Thoracic aorta (tissue), 2 donors: ENCODE data around the gene TCHP. TPM values are rescaled to one million over a fixed set of nuclear protein-coding genes. Genes with fewer than 3 reads are reported as not detected.

Experiments used
- ATAC-seq: fragments of 150-250 bp; one replicate; pipeline ENCODE4 v1.8.0; 2017; ENCODE audit warnings: low read depth; ENCODE audit not compliant: insufficient number of reproducible peaks, low FRiP score
- DNase-seq: peaks from one replicate; pipeline ENCODE4 v3.0.0-alpha.2; 2020; ENCODE audit warnings: low spot score
- H3K27ac ChIP-seq, 2 donors: fragments of 200-600 bp; sonication (generic); 1 replicate in 1 of 2; 2 replicates in 1 of 2; pipeline ENCODE4 v1.5.1; 2016; ENCODE audit warnings: mild to moderate bottlenecking in 2 of 2, moderate library complexity in 2 of 2
- H3K27me3 ChIP-seq: fragments of 200-600 bp; sonication (generic); replicated peaks from 2 replicates; pipeline ENCODE4 v1.6.0; 2016; ENCODE audit warnings: mild to moderate bottlenecking; ENCODE audit not compliant: insufficient read depth
- H3K36me3 ChIP-seq: fragments of 200-600 bp; sonication (generic); one replicate; pipeline ENCODE4 v1.5.1; 2016
- H3K4me1 ChIP-seq, 2 donors: fragments of 200-600 bp; sonication (generic); 1 replicate in 1 of 2; 2 replicates in 1 of 2; pipeline versions ENCODE4 v1.5.1 to v1.6.0; 2016; ENCODE audit warnings: low read depth in 2 of 2, mild to moderate bottlenecking in 1 of 2; ENCODE audit not compliant: control insufficient read depth in 1 of 2
- H3K4me3 ChIP-seq: fragments of 200-600 bp; sonication (generic); 2 replicates; pipeline ENCODE4 v1.5.1; 2016; ENCODE audit warnings: mild to moderate bottlenecking
- H3K9me3 ChIP-seq: fragments of 200-600 bp; sonication (generic); 2 replicates; pipeline ENCODE4 v1.5.1; 2016
- CTCF ChIP-seq: fragments of 200-600 bp; sonication (generic); IDR thresholded peaks from one replicate; pipeline ENCODE4 v1.5.1; 2019; ENCODE audit warnings: antibody characterized with exemption
- total RNA-seq, 2 donors: library from RNA; depleted of rRNA; stranded (reverse); fragments of >200 nt; gene quantifications; one replicate each; pipeline versions ENCODE4 v1.1.0 to v1.2.3, GENCODE V29; 2016

Gene TCHP
- total RNA-seq, 2 donors from 2014 or later, result 13.5 to 36.9 TPM

- H3K27me3 ChIP-seq, result no peaks in the 10 kb centered on the region
- H3K36me3 ChIP-seq, result no peaks in the 10 kb centered on the region
- TF ChIP-seq CTCF, result no peak
- no peaks in the 10 kb centered on the region for H3K9me3 ChIP-seq
- H3K27ac ChIP-seq, result no peak overlapping the region
- no peak for DNase-seq
- H3K4me3 ChIP-seq, result no peak overlapping the region
- peaks cover 9 to 41% of the 10 kb centered on the region in 2 donors for H3K4me1 ChIP-seq
- ATAC-seq, result no peak
Measured at GRCh38 chr12:109876406-109876805, 23.7 kb upstream of the TCHP start.

- no peak for ATAC-seq
- peaks cover 9 to 41% of the 10 kb centered on the region in 2 donors for H3K4me1 ChIP-seq
- H3K27me3 ChIP-seq, result no peaks in the 10 kb centered on the region
- no peaks in the 10 kb centered on the region for H3K9me3 ChIP-seq
- no peak overlapping the region for H3K4me3 ChIP-seq
- DNase-seq, result no peak
- TF ChIP-seq CTCF, result no peak
- no peak overlapping the region for H3K27ac ChIP-seq
- no peaks in the 10 kb centered on the region for H3K36me3 ChIP-seq
Measured at GRCh38 chr12:109877504-109878246, 22.4 kb upstream of the TCHP start.

- H3K27ac ChIP-seq, result no peak overlapping the region
- H3K4me3 ChIP-seq, result peak overlapping the region; percentile 81
Measured at GRCh38 chr12:109878247-109878625, 21.8 kb upstream of the TCHP start.

GRCh38 chr12:109878749-109879148 lies 21.3 kb upstream of the TCHP start:
- DNase-seq, result no peak
- Histone ChIP-seq H3K27ac (no peak overlapping the region), H3K36me3 (no peaks in the 10 kb centered on the region), H3K27me3 (no peaks in the 10 kb centered on the region), H3K9me3 (no peaks in the 10 kb centered on the region), H3K4me3 (peak overlapping the region; percentile 81), H3K4me1 (peaks cover 9 to 41% of the 10 kb centered on the region in 2 donors)
- no peak for TF ChIP-seq CTCF
- ATAC-seq, result no peak

More at GRCh38 chr12:109878247-109878625, 21.8 kb upstream of the TCHP start:
- Histone ChIP-seq H3K27me3 (no peaks in the 10 kb centered on the region), H3K4me1 (peaks cover 9 to 41% of the 10 kb centered on the region in 2 donors), H3K36me3 (no peaks in the 10 kb centered on the region), H3K9me3 (no peaks in the 10 kb centered on the region)
- DNase-seq (no peak), ATAC-seq (no peak)
- TF ChIP-seq CTCF, result no peak

GRCh38 chr12:109879351-109880042 lies 20.6 kb upstream of the TCHP start:
- ATAC-seq, result no peak
- Histone ChIP-seq H3K27me3 (no peaks in the 10 kb centered on the region), H3K9me3 (no peaks in the 10 kb centered on the region), H3K4me1 (peaks cover 9 to 41% of the 10 kb centered on the region in 2 donors), H3K27ac (peak overlapping the region; percentile 49 to 57), H3K4me3 (peak overlapping the region; percentile 81), H3K36me3 (no peaks in the 10 kb centered on the region)
- no peak for DNase-seq
- TF ChIP-seq CTCF, result no peak
